HCT116 (cell line): ENCODE measurements around the gene CEMIP2. TPM values are rescaled to one million over a fixed set of nuclear protein-coding genes. Genes with fewer than 3 reads are reported as not detected.

Experiments
- ATAC-seq: fragments of 200-7000 bp; cut with Tn5 transposase; 2 replicates; pipeline ENCODE4 v1.9.1; 2020; ENCODE audit warnings: mild to moderate bottlenecking, moderate library complexity
- BruUV-seq: library from RNA; stranded (reverse); fragments of 400-500 nt; replicated peaks from 2 replicates; lab custom pipeline; 2021; lab: Mats Ljungman, UMichigan
- CTCF ChIA-PET: fragments of 300-600 bp; sonication (Branson Sonifier 250); formaldehyde crosslinking; loops from one replicate; lab custom pipeline; 2021; ENCODE audit warnings: antibody characterized with exemption; lab: Charles Lee
- POLR2A ChIA-PET: fragments of 300-600, 350-600 bp; sonication (Branson Sonifier 250); formaldehyde crosslinking; loops from one replicate; lab custom pipeline; 2021; ENCODE audit warnings: antibody characterized with exemption; lab: Charles Lee
- RAD21 ChIA-PET, 2 experiments: fragments of 300-600 bp; sonication (Branson Sonifier 250); formaldehyde crosslinking; loops; one replicate each; lab custom pipeline; 2023; ENCODE audit warnings: low total read pairs in 2 of 2; ENCODE audit not compliant: uncharacterized antibody in 2 of 2, unreplicated experiment in 2 of 2, low non-redundant PET in 1 of 2; lab: Charles Lee
- DNase-seq: peaks from one replicate; pipeline ENCODE4 v3.0.0-alpha.2; 2010; ENCODE audit warnings: low read depth, low spot score
- H2AFZ ChIP-seq: fragments of 200-600 bp; shearing (Covaris generic), sonication (generic); 2 replicates; pipeline ENCODE4 v1.6.1; 2017; ENCODE audit warnings: low read depth, mixed run types, mixed read lengths, antibody characterized with exemption, low read length; ENCODE audit not compliant: poor library complexity, severe bottlenecking
- H3K27ac ChIP-seq: 2 replicates; pipeline ENCODE4 v1.5.1; 2012; ENCODE audit warnings: low read depth, low read length
- H3K27me3 ChIP-seq: fragments of 200-600 bp; sonication (generic); 2 replicates; pipeline ENCODE4 v1.6.1; 2016; ENCODE audit warnings: mixed run types, low read length, mixed read lengths; ENCODE audit not compliant: insufficient read depth
- H3K36me3 ChIP-seq, 2 experiments: fragments of 200-500 bp in 1 of 2; fragments of 200-600 bp in 1 of 2; sonication (Bioruptor generic) in 1 of 2; sonication (generic) in 1 of 2; 2 replicates each; pipeline versions ENCODE4 v1.5.1 to v1.6.1; 2014 to 2016; ENCODE audit warnings: low read length in 2 of 2, inconsistent platforms in 1 of 2, mixed read lengths in 1 of 2, mixed run types in 1 of 2; ENCODE audit not compliant: insufficient read depth in 2 of 2, control insufficient read depth in 1 of 2
- H3K4me1 ChIP-seq, 2 experiments: fragments of 200-600 bp in 1 of 2; sonication (generic) in 1 of 2; 2 replicates each; pipeline versions ENCODE4 v1.5.1 to v1.6.1; 2012 to 2017; ENCODE audit warnings: low read length in 2 of 2, inconsistent platforms in 1 of 2, mild to moderate bottlenecking in 1 of 2, mixed read lengths in 1 of 2, mixed run types in 1 of 2, moderate library complexity in 1 of 2; ENCODE audit not compliant: insufficient read depth in 2 of 2, control insufficient read depth in 1 of 2
- H3K4me2 ChIP-seq: fragments of 200-600 bp; sonication (generic); 2 replicates; pipeline ENCODE4 v1.6.1; 2017; ENCODE audit warnings: mixed run types, low read length, mixed read lengths
- H3K4me3 ChIP-seq, 2 experiments: fragments of 200-600 bp in 1 of 2; sonication (generic) in 1 of 2; replicated peaks in 1 of 2; 2 replicates each; pipeline ENCODE4 v1.5.1; 2011 to 2016; ENCODE audit warnings: low read length in 2 of 2, control low read depth in 1 of 2, low read depth in 1 of 2, mild to moderate bottlenecking in 1 of 2, mixed read lengths in 1 of 2, mixed run types in 1 of 2
- H3K79me2 ChIP-seq: fragments of 200-600 bp; sonication (generic); 2 replicates; pipeline ENCODE4 v1.6.1; 2017; ENCODE audit warnings: mild to moderate bottlenecking, mixed run types, low read length, moderate library complexity, mixed read lengths; ENCODE audit not compliant: insufficient read depth
- H3K9ac ChIP-seq: fragments of 200-600 bp; sonication (generic); 2 replicates; pipeline ENCODE4 v1.6.1; 2016; ENCODE audit warnings: low read length, mixed read lengths
- H3K9me2 ChIP-seq: fragments of 200-600 bp; sonication (generic), shearing (Covaris generic); 2 replicates; pipeline ENCODE4 v1.6.1; 2017; ENCODE audit warnings: mixed run types, mild to moderate bottlenecking, moderate library complexity; ENCODE audit not compliant: insufficient read depth
- H3K9me3 ChIP-seq, 2 experiments: fragments of 200-500 bp in 1 of 2; fragments of 200-600 bp in 1 of 2; sonication (Bioruptor generic) in 1 of 2; sonication (generic) in 1 of 2; 2 replicates each; pipeline ENCODE4 v1.6.1; 2014 to 2017; ENCODE audit warnings: low read length in 2 of 2, mixed read lengths in 2 of 2, inconsistent platforms in 1 of 2, low read depth in 1 of 2, mild to moderate bottlenecking in 1 of 2, mixed run types in 1 of 2, moderate library complexity in 1 of 2; ENCODE audit not compliant: control insufficient read depth in 1 of 2, insufficient read depth in 1 of 2
- H4K20me1 ChIP-seq: fragments of 200-600 bp; sonication (generic), shearing (Covaris generic); 2 replicates; pipeline ENCODE4 v1.6.1; 2017; ENCODE audit warnings: mixed run types, mild to moderate bottlenecking, moderate library complexity; ENCODE audit not compliant: insufficient read depth
- CBX3 ChIP-seq: IDR thresholded peaks from 2 replicates; pipeline ENCODE4 v1.6.1; 2012; ENCODE audit warnings: low read depth
- CEBPB ChIP-seq: IDR thresholded peaks from 2 replicates; pipeline ENCODE4 v1.6.1; 2012; ENCODE audit warnings: low read depth
- EGR1 ChIP-seq: IDR thresholded peaks from 2 replicates; pipeline ENCODE4 v1.6.1; 2012; ENCODE audit warnings: low read depth
- ELF1 ChIP-seq: IDR thresholded peaks from 2 replicates; pipeline ENCODE4 v1.6.1; 2012; ENCODE audit warnings: low read depth, borderline replicate concordance
- EZH2 ChIP-seq: fragments of 200-600 bp; sonication (generic); IDR thresholded peaks from 2 replicates; pipeline ENCODE4 v1.6.1; 2017; ENCODE audit warnings: antibody characterized with exemption, mixed run types
- EZH2phosphoT487 ChIP-seq: fragments of 200-600 bp; IDR thresholded peaks from 2 replicates; pipeline ENCODE4 v1.6.1; 2018; ENCODE audit warnings: antibody characterized with exemption, borderline replicate concordance
- FOSL1 ChIP-seq: IDR thresholded peaks from 2 replicates; pipeline ENCODE4 v1.6.1; 2012; ENCODE audit warnings: low read depth
- JUND ChIP-seq: IDR thresholded peaks from 2 replicates; pipeline ENCODE4 v1.6.1; 2012
- POLR2AphosphoS5 ChIP-seq: IDR thresholded peaks from 2 replicates; pipeline ENCODE4 v1.6.1; 2011; ENCODE audit warnings: mild to moderate bottlenecking, low read depth, low read length, moderate library complexity
- SP1 ChIP-seq: IDR thresholded peaks from 2 replicates; pipeline ENCODE4 v1.6.1; 2012; ENCODE audit warnings: low read depth
- SRF ChIP-seq: IDR thresholded peaks from 2 replicates; pipeline ENCODE4 v1.6.1; 2012; ENCODE audit warnings: low read depth
- intact Hi-C: fragments of 100-400 bp; cut with micrococcal nuclease; formaldehyde crosslinking; loops from 2 replicates; pipeline ENCODE4 v1.10.0; 2022
- total RNA-seq: library from RNA; stranded (reverse); gene quantifications from one replicate; pipeline ENCODE4 v1.2.1, GENCODE V29; 2021; ENCODE audit not compliant: unreplicated experiment
- TF ChIP-seq, protein P1 (sequence below): IDR thresholded peaks from 2 replicates; pipeline ENCODE4 v1.6.1; 2012
- TF ChIP-seq, protein P2 (sequence below), 3 experiments: fragments of 200-600 bp in 1 of 3; sonication (generic) in 1 of 3; IDR thresholded peaks in 2 of 3; conservative IDR thresholded peaks in 1 of 3; 2 replicates each; pipeline ENCODE4 v1.5.1; 2012 to 2017; ENCODE audit warnings: low read depth in 2 of 3, low read length in 2 of 3, antibody characterized with exemption in 1 of 3, borderline replicate concordance in 1 of 3, control low read depth in 1 of 3, mild to moderate bottlenecking in 1 of 3, mixed read lengths in 1 of 3, mixed run types in 1 of 3, moderate library complexity in 1 of 3; ENCODE audit not compliant: insufficient read depth in 1 of 3
- TF ChIP-seq, protein P3 (sequence below): IDR thresholded peaks from 2 replicates; pipeline ENCODE4 v1.6.1; 2012

CEMIP2 gene
- total RNA-seq, 1 experiment from 2014 or later: 14.3 TPM

DNA sequence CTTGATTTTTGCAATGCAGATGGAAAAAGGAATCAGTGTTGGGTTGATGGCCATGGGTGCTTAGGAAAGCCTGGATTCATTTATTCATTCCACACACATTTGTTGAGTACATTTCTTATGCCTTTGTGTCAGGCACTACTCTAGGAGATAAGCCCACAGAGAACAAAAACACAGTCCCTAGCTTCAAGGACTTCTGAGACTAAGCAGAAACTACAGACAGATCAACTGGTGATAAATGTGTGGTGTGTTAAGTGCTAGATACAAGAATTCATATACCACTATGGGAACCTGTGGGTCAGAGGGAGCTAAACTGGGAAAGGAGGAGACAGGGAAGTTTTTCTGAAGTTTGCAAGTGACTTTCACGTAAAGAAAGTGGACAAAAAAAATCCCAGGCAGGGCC is 119.9 kb downstream of the CEMIP2 start:
- Histone ChIP-seq H4K20me1 (no peaks in the 10 kb centered on the region), H3K9me3 (no peaks in the 10 kb centered on the region), H2AFZ (peak overlapping the region; percentile 40), H3K9ac (no peak overlapping the region), H3K27ac (no peak overlapping the region), H3K36me3 (no peaks in the 10 kb centered on the region), H3K27me3 (no peaks in the 10 kb centered on the region), H3K4me1 (peaks cover 10 to 13% of the 10 kb centered on the region in 2 experiments; a peak in 3 of 4 replicates), H3K79me2 (no peaks in the 10 kb centered on the region), H3K4me2 (no peak overlapping the region), H3K4me3 (no peak overlapping the region), H3K9me2 (no peaks in the 10 kb centered on the region)
- CTCF ChIA-PET: no interaction called here
- POLR2A ChIA-PET: no interaction called here
- BruUV-seq: no TSS peak
- DNase-seq: no peak
- RAD21 ChIA-PET: no interaction called here
- intact Hi-C loops: no loop called here
- ATAC-seq: no peak
- TF ChIP-seq EGR1 (no peak), POLR2AphosphoS5 (no peak)
- TF ChIP-seq, protein P1, sequence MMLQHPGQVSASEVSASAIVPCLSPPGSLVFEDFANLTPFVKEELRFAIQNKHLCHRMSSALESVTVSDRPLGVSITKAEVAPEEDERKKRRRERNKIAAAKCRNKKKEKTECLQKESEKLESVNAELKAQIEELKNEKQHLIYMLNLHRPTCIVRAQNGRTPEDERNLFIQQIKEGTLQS: no peak
- TF ChIP-seq, protein P2, sequence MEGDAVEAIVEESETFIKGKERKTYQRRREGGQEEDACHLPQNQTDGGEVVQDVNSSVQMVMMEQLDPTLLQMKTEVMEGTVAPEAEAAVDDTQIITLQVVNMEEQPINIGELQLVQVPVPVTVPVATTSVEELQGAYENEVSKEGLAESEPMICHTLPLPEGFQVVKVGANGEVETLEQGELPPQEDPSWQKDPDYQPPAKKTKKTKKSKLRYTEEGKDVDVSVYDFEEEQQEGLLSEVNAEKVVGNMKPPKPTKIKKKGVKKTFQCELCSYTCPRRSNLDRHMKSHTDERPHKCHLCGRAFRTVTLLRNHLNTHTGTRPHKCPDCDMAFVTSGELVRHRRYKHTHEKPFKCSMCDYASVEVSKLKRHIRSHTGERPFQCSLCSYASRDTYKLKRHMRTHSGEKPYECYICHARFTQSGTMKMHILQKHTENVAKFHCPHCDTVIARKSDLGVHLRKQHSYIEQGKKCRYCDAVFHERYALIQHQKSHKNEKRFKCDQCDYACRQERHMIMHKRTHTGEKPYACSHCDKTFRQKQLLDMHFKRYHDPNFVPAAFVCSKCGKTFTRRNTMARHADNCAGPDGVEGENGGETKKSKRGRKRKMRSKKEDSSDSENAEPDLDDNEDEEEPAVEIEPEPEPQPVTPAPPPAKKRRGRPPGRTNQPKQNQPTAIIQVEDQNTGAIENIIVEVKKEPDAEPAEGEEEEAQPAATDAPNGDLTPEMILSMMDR (IDR thresholded peaks at IDR 0.05 in 2 of 3, conservative IDR thresholded peaks at IDR 0.05 in 1 of 3; ENCODE audit: borderline replicate concordance in 1 of 3, insufficient read depth in 1 of 3, low read depth in 2 of 3, low read length in 2 of 3): no peak
- TF ChIP-seq, all 23 proteins: peak for 0

DNA sequence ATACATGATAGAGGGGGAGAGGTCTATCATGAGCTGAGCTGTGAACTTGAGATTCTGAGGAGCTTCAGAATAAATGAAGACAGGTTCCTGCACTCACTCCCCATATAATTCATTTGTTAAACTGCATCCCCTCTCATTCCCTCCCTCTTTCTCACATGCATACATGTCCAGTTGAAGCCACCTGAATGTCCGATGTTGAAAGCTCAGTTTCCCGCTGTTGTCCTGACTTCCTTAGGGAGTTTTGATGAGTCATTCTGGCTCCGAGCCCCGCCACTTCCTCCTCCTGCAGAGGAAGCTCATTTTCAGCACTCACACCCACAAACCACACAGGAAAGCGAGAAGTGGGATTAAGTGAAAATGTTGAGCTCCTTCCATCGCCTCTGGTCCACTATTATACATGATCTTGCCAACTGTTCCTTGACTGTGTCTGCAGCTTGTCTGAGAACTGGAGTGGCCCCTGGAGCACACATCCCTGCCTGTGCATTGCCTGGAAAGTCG is 121.2 kb downstream of the CEMIP2 start:
- Histone ChIP-seq H3K9ac (no peak overlapping the region), H4K20me1 (no peaks in the 10 kb centered on the region), H3K79me2 (no peaks in the 10 kb centered on the region), H3K9me3 (no peaks in the 10 kb centered on the region), H3K36me3 (no peaks in the 10 kb centered on the region), H3K9me2 (no peaks in the 10 kb centered on the region), H3K4me3 (peak overlapping the region; percentile 16 to 32), H3K4me2 (peak overlapping the region; percentile 64), H2AFZ (peak overlapping the region; percentile 88), H3K27ac (no peak overlapping the region), H3K4me1 (peaks cover 10 to 13% of the 10 kb centered on the region in 2 experiments; a peak in 3 of 4 replicates), H3K27me3 (no peaks in the 10 kb centered on the region)
- RAD21 ChIA-PET: no interaction called here
- TF ChIP-seq EZH2phosphoT487 (no peak), SRF (no peak), EZH2 (no peak), SP1 (peak; percentile 13; the same call in 1 of the 2 replicates), ELF1 (peak; percentile 17; the same call in 1 of the 2 replicates), POLR2AphosphoS5 (peak; percentile 28; the same call in 1 of the 2 replicates), FOSL1 (peak; percentile 69), CEBPB (no peak), JUND (peak; percentile 59), CBX3 (0 out of 2 replicates have a peak, but pooled peaks have one; percentile 17)
- TF ChIP-seq, protein P1: no peak
- TF ChIP-seq, protein P3, sequence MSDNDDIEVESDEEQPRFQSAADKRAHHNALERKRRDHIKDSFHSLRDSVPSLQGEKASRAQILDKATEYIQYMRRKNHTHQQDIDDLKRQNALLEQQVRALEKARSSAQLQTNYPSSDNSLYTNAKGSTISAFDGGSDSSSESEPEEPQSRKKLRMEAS: peak; percentile 30; the same call in 1 of the 2 replicates
- CTCF ChIA-PET: interaction anchor here (0.8 kb wide), 1 partner anchor 19 kb away, joined by 3 read pairs; no protein-coding TSS in a partner anchor
- no TSS peak for BruUV-seq
- intact Hi-C loops: no loop called here
- DNase-seq (peak; percentile 13), ATAC-seq (peak; percentile 77)
- POLR2A ChIA-PET: interaction anchor here (1.0 kb wide), 1 partner anchor 121 kb away, joined by 4 read pairs; the partner anchor contains the start of gene CEMIP2
